Measurements from ENCODE around the gene EHD3.

Gene EHD3

GRCh38 chr2:31226266-31226665 is 7.7 kb upstream of the EHD3 start:
- DNase-seq (ENCODE audit: low read depth): no peak
- no peak for TF ChIP-seq CTCF (IDR thresholded peaks at IDR 0.05; ENCODE audit: control insufficient read depth, insufficient read depth, low read depth, low read length, missing control alignments)

GRCh38 chr2:31227110-31227509 is 6.8 kb upstream of the EHD3 start:
- no peak overlapping the region for H3K4me3 ChIP-seq (ENCODE audit: control insufficient read depth, low read depth, low read length)
- no peak for TF ChIP-seq CTCF (IDR thresholded peaks at IDR 0.05; ENCODE audit: control insufficient read depth, insufficient read depth, low read depth, low read length, missing control alignments)
- no peak for DNase-seq (ENCODE audit: low read depth)

More at GRCh38 chr2:31226266-31226665, 7.7 kb upstream of the EHD3 start:
- H3K4me3 ChIP-seq (ENCODE audit: control insufficient read depth, low read depth, low read length): no peak overlapping the region

GRCh38 chr2:31227711-31228125 is 6.2 kb upstream of the EHD3 start:
- no peak for TF ChIP-seq CTCF (IDR thresholded peaks at IDR 0.05; ENCODE audit: control insufficient read depth, insufficient read depth, low read depth, low read length, missing control alignments)
- H3K4me3 ChIP-seq (ENCODE audit: control insufficient read depth, low read depth, low read length): no peak overlapping the region
- no peak for DNase-seq (ENCODE audit: low read depth)

- no peak overlapping the region for H3K4me3 ChIP-seq (ENCODE audit: control insufficient read depth, low read depth, low read length)
- no peak for TF ChIP-seq CTCF (IDR thresholded peaks at IDR 0.05; ENCODE audit: control insufficient read depth, insufficient read depth, low read depth, low read length, missing control alignments)
- DNase-seq (ENCODE audit: low read depth): no peak
Observed at GRCh38 chr2:31228717-31229116, 5.2 kb upstream of the EHD3 start.

GRCh38 chr2:31230751-31231150 is 3.2 kb upstream of the EHD3 start:
- DNase-seq (ENCODE audit: low read depth): no peak
- H3K4me3 ChIP-seq (ENCODE audit: control insufficient read depth, low read depth, low read length): no peak overlapping the region
- no peak for TF ChIP-seq CTCF (IDR thresholded peaks at IDR 0.05; ENCODE audit: control insufficient read depth, insufficient read depth, low read depth, low read length, missing control alignments)

- no peak overlapping the region for H3K4me3 ChIP-seq (ENCODE audit: control insufficient read depth, low read depth, low read length)
- TF ChIP-seq CTCF (IDR thresholded peaks at IDR 0.05; ENCODE audit: control insufficient read depth, insufficient read depth, low read depth, low read length, missing control alignments): no peak
- DNase-seq (ENCODE audit: low read depth): no peak
Observed at GRCh38 chr2:31231571-31232302, 2.2 kb upstream of the EHD3 start.

Data from AG09309 (cell line).